Activated T-cell treated with anti-CD3 and anti-CD28 coated beads, Interleukin-2, amount 50 U/mL, for 4 hours (primary cell): ENCODE results near the gene ZNF816. TPM values are rescaled to one million over a fixed set of nuclear protein-coding genes. Genes with fewer than 3 reads are reported as not detected.
A peak's percentile ranks its signal among the peaks of the same experiment; 100 is the strongest.
"Not testable (repeated sequence)": the region's sequence is repeated elsewhere in the genome, so short reads cannot be mapped to it uniquely, and the experiment has no call there.

Source experiments
- ATAC-seq, 2 donors: fragments of 200-7000 bp; cut with Tn5 transposase; one replicate each; pipeline ENCODE4 v1.10.0; 2021
- DNase-seq: peaks from one replicate; pipeline ENCODE4 v3.0.0-alpha.2; 2020
- H3K27me3 Mint-ChIP-seq: one replicate; pipeline ENCODE4 v1.8.0; 2021; ENCODE audit warnings: low read depth, mixed read lengths
- H3K36me3 Mint-ChIP-seq: one replicate; pipeline ENCODE4 v1.8.0; 2022; ENCODE audit warnings: mixed read lengths; ENCODE audit not compliant: insufficient read depth
- H3K4me1 Mint-ChIP-seq: one replicate; pipeline ENCODE4 v1.8.0; 2021; ENCODE audit warnings: low read depth, mixed read lengths
- H3K4me3 Mint-ChIP-seq: one replicate; pipeline ENCODE4 v1.8.0; 2021; ENCODE audit warnings: mild to moderate bottlenecking, moderate library complexity, mixed read lengths
- H3K9me3 Mint-ChIP-seq: one replicate; pipeline ENCODE4 v1.8.0; 2021; ENCODE audit warnings: mixed read lengths
- total RNA-seq, 3 donors: library from RNA; stranded (reverse); gene quantifications; one replicate each; pipeline ENCODE4 v1.2.1, GENCODE V29; 2021

The ZNF816 gene
- total RNA-seq, 3 donors from 2014 or later = 4.0 to 4.7 (median 4.6) TPM

DNA sequence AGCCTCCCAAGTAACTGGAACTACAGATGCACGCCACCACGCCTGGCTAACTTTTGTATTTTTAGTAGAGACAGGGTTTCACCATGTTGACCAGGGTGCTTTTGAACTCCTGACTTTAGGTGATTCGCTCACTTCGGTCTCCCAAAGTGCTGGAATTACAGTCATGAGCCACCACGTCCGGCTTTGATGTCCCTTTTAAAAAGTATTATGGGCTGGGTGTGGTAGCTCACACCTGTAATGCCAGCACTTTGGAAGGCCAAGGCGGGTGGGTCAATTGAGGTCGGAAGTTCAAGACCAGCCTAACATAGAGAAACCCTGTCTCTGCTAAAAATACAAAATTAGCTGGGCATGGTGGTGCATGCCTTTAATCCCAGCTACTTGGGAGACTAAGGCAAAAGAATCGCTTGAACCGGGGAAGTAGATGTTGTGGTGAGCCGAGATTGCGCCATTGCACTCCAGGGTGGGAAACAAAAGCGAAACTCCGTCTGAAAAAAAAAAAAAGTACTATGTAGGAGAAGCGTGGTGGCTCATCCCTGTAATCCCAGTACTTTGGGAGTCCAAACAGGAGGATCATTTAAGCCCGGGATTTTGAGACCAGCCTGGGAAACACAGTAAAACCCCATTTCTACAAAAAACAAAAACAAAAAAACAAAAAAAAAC is 28.2 kb upstream of the ZNF816 start:
- H3K4me1 Mint-ChIP-seq = peaks cover 16% of the 10 kb centered on the region
- no peak overlapping the region for H3K4me3 Mint-ChIP-seq
- ATAC-seq (no peak), DNase-seq (no peak)
- peaks cover 20% of the 10 kb centered on the region for H3K36me3 Mint-ChIP-seq
- peaks cover 10% of the 10 kb centered on the region for H3K27me3 Mint-ChIP-seq
- H3K9me3 Mint-ChIP-seq = peaks cover 28% of the 10 kb centered on the region

GRCh38 chr19:52988506-52988905 is 25.8 kb upstream of the ZNF816 start:
- DNase-seq (no peak), ATAC-seq (no peak)
- Mint-ChIP-seq H3K36me3 (peaks cover 31% of the 10 kb centered on the region), H3K9me3 (peaks cover 39% of the 10 kb centered on the region), H3K4me1 (peaks cover 11% of the 10 kb centered on the region), H3K4me3 (no peak overlapping the region), H3K27me3 (peaks cover 9% of the 10 kb centered on the region)

DNA sequence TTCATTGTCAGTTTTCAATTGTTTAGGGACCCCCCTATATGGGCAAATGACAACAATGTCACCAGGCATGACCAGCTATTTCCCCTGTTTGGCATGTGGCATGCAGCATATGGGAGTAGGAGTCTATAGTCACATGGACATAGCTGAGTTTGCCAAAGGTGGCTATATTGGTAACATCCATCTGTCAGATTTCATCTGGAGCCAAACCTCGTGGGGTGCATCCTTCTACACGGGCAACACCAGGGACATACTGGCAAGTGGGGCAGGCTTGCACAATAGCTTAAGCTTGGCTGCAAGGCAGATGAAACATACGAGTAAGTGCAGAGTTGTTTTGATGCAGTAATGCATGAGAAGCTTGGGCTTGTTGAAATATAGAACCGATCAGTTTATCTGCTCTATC is 24.5 kb upstream of the ZNF816 start:
- Mint-ChIP-seq H3K4me1 (no peaks in the 10 kb centered on the region), H3K9me3 (peaks cover 39% of the 10 kb centered on the region), H3K36me3 (peaks cover 31% of the 10 kb centered on the region)

GRCh38 chr19:52983167-52983566 is 20.5 kb upstream of the ZNF816 start:
- H3K27me3 Mint-ChIP-seq, ATAC-seq, DNase-seq, H3K4me3 Mint-ChIP-seq, H3K4me1 Mint-ChIP-seq: not testable (repeated sequence)
- H3K36me3 Mint-ChIP-seq = peaks cover 26% of the 10 kb centered on the region
- H3K9me3 Mint-ChIP-seq = peaks cover 40% of the 10 kb centered on the region

More for the DNA sequence above, 24.5 kb upstream of the ZNF816 start:
- ATAC-seq = no peak
- Mint-ChIP-seq H3K4me3 (no peak overlapping the region), H3K27me3 (peaks cover 4% of the 10 kb centered on the region)
- DNase-seq = no peak

- Mint-ChIP-seq H3K9me3 (peaks cover 29% of the 10 kb centered on the region), H3K4me1 (no peaks in the 10 kb centered on the region), H3K4me3 (no peak overlapping the region), H3K27me3 (no peaks in the 10 kb centered on the region), H3K36me3 (peaks cover 17% of the 10 kb centered on the region)
- no peak for ATAC-seq
- no peak for DNase-seq
Observed at GRCh38 chr19:52981329-52981728, 18.6 kb upstream of the ZNF816 start.

DNA sequence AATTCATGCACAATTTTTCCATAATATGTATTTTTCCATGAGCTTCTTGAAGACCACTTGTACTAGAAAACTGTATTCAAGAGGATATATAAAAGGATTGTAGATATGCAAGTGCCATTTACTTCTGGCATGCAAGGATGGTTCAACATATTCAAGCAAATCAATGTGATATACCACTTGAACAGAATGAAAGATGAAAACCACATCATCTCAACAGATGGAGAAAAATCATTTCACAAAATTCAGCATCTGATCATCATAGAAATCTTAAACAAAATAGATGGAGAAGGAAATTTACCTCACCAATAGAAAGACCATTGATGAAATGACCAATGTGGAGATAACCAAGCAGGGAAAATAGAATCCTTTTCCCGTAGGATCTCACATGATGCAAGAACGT is 5.1 kb upstream of the ZNF816 start:
- peaks cover 20% of the 10 kb centered on the region for H3K36me3 Mint-ChIP-seq
- DNase-seq (no peak), ATAC-seq (no peak)
- H3K27me3 Mint-ChIP-seq = no peaks in the 10 kb centered on the region
- H3K9me3 Mint-ChIP-seq = peaks cover 32% of the 10 kb centered on the region
- H3K4me1 Mint-ChIP-seq = peaks cover 11% of the 10 kb centered on the region
- no peak overlapping the region for H3K4me3 Mint-ChIP-seq

- H3K36me3 Mint-ChIP-seq = peaks cover 26% of the 10 kb centered on the region
- ATAC-seq = peak; percentile 7 to 15
Observed at GRCh38 chr19:52963247-52963618, 552 bp upstream of the ZNF816 start.

GRCh38 chr19:52961981-52962380 is 700 bp downstream of the ZNF816 start:
- H3K9me3 Mint-ChIP-seq = peaks cover 28% of the 10 kb centered on the region
- peaks cover 37% of the 10 kb centered on the region for H3K36me3 Mint-ChIP-seq
- DNase-seq = no peak
- peak overlapping the region; percentile 94 for H3K4me3 Mint-ChIP-seq
- H3K4me1 Mint-ChIP-seq = peaks cover 26% of the 10 kb centered on the region
- ATAC-seq = no peak
- no peaks in the 10 kb centered on the region for H3K27me3 Mint-ChIP-seq

More at GRCh38 chr19:52963247-52963618, 552 bp upstream of the ZNF816 start:
- H3K9me3 Mint-ChIP-seq = peaks cover 27% of the 10 kb centered on the region
- peaks cover 26% of the 10 kb centered on the region for H3K4me1 Mint-ChIP-seq
- no peaks in the 10 kb centered on the region for H3K27me3 Mint-ChIP-seq
- no peak for DNase-seq
- peak overlapping the region; percentile 94 for H3K4me3 Mint-ChIP-seq

GRCh38 chr19:52959613-52960295 is 2.9 kb downstream of the ZNF816 start:
- Mint-ChIP-seq H3K27me3 (no peaks in the 10 kb centered on the region), H3K9me3 (peaks cover 44% of the 10 kb centered on the region), H3K4me1 (peaks cover 26% of the 10 kb centered on the region), H3K4me3 (no peak overlapping the region), H3K36me3 (peaks cover 57% of the 10 kb centered on the region)
- DNase-seq (no peak), ATAC-seq (no peak)

GRCh38 chr19:52957591-52957990 is 5.1 kb downstream of the ZNF816 start:
- peaks cover 15% of the 10 kb centered on the region for H3K4me1 Mint-ChIP-seq
- no peaks in the 10 kb centered on the region for H3K27me3 Mint-ChIP-seq
- ATAC-seq = no peak
- H3K36me3 Mint-ChIP-seq = peaks cover 72% of the 10 kb centered on the region
- H3K4me3 Mint-ChIP-seq = no peak overlapping the region
- peaks cover 49% of the 10 kb centered on the region for H3K9me3 Mint-ChIP-seq
- DNase-seq = no peak

- Mint-ChIP-seq H3K9me3 (peaks cover 56% of the 10 kb centered on the region), H3K4me3 (no peak overlapping the region), H3K27me3 (no peaks in the 10 kb centered on the region), H3K4me1 (peaks cover 10% of the 10 kb centered on the region), H3K36me3 (peaks cover 79% of the 10 kb centered on the region)
- ATAC-seq (no peak), DNase-seq (no peak)
Observed at GRCh38 chr19:52956917-52957316, 5.8 kb downstream of the ZNF816 start.

DNA sequence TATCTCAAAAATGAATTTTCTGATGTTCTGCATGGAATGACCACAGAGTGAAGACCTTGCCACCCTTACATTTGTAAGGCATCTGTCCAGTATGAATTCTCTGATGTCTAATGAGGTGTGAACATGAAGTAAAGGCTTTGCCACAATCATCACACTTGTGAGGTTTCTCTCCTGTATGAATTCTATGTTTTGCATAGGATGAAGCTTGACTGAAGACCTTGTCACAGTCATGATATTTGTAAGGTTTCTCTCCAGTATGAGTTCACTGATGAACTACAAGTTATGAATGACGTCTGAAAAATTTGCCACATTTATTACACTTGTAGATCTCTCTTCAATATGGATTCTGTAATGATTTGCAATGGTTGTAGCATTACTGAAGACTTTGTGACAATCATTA is 13.3 kb downstream of the ZNF816 start:
- Mint-ChIP-seq H3K36me3 (peaks cover 45% of the 10 kb centered on the region), H3K4me3 (no peak overlapping the region), H3K9me3 (peaks cover 45% of the 10 kb centered on the region), H3K27me3 (no peaks in the 10 kb centered on the region), H3K4me1 (no peaks in the 10 kb centered on the region)
- ATAC-seq (no peak), DNase-seq (no peak)

DNA sequence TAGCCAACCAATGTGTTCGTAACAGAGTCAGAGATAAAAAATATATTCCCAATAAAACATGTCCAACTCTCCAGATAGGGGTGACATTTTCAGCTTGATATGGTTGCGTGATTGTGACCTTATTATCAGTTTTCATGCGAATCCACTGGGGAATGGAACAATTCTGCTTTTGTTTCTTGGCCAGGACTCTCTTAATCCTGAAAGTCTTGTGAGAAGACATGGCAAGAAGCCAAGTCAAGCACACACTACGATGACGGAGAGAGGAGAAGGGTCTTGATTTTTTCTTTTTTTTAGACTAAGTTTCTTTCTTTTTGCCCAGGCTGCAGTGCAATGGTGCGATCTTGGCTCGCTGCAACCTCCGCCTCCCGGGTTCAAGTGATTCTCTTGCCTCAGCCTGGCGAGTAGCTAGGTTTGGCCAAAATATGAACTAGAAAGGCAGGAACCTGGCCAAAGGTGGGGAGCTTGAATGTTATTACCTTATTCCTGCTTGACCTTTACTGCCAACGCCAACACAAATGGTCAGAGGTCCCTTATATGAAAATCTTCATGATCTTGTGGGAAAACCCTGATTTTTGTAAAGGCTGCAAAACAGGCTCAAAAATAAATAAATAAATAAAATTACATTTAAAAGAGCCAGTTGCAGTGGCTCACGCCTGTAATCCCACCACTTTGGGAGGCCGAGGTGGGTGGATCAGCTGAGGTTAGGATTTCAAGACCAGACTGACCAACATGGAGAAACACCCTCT is 14.5 kb downstream of the ZNF816 start:
- Mint-ChIP-seq H3K4me1 (no peaks in the 10 kb centered on the region), H3K27me3 (no peaks in the 10 kb centered on the region), H3K36me3 (peaks cover 38% of the 10 kb centered on the region), H3K4me3 (no peak overlapping the region), H3K9me3 (peaks cover 43% of the 10 kb centered on the region)
- DNase-seq = no peak
- ATAC-seq = no peak

GRCh38 chr19:52946322-52947310 is 16.1 kb downstream of the ZNF816 start:
- no peak overlapping the region for H3K4me3 Mint-ChIP-seq
- peaks cover 25% of the 10 kb centered on the region for H3K36me3 Mint-ChIP-seq
- H3K9me3 Mint-ChIP-seq = peaks cover 38% of the 10 kb centered on the region
- H3K27me3 Mint-ChIP-seq = no peaks in the 10 kb centered on the region
- ATAC-seq (no peak), DNase-seq (no peak)
- H3K4me1 Mint-ChIP-seq = peaks cover 7% of the 10 kb centered on the region
